GM18526 (cell line): ENCODE results near the gene BCL2L15.

ENCODE experiments used
- POLR2A ChIP-seq: IDR thresholded peaks from 3 replicates; pipeline ENCODE4 v1.6.1; 2011; ENCODE audit not compliant: insufficient read length; ENCODE audit errors: extremely low read depth

Gene BCL2L15

DNA sequence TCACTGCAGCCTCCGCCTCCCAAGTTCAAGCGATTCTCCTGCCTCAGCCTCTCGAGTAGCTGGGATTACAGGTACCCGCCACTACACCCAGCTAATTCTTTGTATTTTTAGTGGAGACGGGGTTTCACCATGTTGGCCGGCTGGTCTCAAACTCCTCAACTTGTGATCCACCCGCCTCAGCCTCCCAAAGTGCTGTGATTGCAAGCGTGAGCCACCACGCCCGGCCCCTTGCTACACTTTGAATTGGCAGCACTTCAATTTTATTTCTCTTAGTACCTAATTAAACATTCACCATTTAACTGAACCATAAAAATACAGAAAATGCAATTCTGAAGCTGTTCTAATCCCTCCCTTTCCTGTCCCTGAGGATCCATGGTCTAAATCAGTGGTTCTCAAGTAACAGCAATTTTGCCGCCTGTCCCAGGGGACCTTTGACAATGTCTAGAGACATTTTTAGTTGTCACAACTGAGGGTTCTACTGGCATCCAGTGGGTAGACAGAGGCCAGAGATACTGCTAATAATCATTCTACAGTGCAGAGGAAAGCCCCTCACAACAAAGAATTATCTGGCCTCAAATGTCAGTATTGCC is 4.3 kb upstream of the BCL2L15 start:
- no peak for TF ChIP-seq POLR2A

DNA sequence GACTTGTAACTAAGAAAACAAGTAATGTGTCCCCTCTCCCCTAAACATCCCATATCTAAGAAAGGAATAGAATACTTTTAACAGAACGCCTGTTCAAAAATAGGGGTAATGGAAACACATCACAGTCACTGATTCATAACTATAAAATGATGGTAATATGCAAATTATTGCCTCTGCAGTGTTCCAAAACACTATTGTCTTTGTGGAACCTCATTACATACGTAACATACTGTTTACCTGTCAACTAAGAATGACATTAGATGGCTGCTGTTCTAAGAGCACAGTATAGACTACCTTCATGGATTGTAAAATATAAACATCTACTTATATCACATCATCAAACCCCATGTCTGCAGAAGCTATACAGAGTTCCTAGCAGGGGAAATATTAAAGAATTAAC is 3.4 kb upstream of the BCL2L15 start:
- no peak for TF ChIP-seq POLR2A

DNA sequence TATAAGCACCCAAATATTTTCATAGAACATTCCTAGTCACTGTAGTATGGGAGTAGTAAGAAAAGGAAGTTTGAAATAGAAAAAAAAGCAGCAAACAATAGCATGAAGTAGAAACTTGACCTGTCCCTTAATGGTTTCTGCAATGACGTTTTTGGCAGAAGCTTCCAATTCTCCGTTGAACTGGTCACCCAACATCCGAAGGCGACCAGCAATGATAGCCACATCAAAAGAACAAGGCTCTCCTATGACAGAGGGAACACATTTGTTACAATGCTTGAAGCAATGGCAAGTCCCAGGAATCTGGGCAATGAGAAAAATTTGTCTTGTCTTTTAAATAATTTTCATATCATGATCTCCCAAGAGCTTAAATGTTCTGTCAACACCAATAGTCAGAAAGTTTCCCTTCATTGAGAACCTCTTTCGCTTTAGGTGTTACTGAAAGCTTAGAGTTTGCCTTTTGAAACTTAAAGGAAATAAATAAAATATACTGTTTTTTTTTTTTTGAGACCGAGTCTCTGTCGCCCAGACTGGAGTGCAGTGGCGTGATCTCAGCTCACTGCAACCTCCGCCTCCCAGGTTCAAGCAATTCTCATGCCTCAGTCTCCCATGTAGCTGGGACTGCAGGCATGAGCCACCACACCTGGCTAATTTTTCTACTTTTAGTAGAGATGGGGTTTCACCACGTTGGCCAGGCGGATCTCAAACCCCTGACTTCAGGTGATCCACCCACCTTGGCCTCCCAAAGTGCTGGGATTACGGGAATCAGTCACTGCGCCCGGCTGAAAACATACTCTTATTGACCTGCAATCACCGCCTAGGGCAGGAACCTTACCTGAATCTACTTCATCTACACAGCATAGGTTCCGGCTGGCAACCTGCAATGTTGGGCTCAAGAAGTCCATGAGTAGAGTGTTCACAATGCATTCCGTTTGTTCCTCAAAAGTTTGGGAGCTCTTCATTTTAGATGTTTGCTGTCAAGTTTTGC is 672 bp downstream of the BCL2L15 start:
- no peak for TF ChIP-seq POLR2A

DNA sequence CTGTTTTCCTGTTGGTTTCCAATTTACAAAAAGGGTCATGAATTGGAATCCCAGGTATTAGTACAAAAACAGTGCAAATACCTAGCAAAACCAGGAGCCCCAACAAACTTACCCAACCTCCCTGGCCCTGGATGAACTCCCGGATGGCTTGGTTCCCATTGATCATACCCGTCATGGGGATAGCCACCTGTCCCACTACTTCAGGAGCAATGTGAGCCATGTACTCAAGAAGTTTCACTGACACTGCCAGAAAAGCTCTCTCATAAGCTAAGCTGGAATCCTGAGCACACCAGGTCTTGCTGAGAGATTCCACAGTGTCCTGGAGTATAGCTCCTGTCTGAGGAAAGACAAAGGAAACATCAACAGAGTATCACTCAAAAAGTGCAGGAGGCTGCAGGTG is 5.7 kb downstream of the BCL2L15 start:
- no peak for TF ChIP-seq POLR2A

DNA sequence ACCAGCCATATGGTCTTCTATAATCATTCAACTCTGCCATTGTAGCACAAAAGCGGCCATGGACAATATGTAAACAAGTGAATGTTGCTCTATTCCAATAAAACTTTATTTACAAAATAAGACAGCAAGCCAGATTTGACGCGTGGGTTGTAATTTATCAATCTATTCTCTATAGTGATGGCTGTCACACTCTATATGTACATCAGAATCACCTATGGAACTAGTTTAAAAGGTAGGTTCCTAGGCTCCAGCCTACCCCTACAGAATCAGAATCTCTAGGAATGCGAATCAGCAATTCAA is 7.7 kb downstream of the BCL2L15 start:
- TF ChIP-seq POLR2A: no peak

DNA sequence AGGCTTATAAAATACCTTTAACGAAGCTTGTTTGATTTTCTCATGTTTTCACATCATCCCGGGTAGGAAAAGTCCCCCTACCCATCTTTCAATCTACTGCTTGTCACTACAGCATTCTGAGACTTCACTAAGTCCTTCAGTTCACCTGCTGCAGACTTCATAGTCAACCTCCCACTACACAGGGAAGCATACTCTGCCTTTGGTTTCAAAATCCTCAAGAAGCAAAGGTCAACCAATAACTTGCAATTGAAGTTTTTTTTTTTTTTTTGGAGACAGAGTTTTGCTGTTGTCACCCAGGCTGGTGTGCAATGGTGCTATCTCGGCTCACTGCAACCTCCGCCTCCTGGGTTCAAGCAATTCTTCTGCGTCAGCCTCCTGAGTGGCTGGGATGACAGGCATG is 11.2 kb downstream of the BCL2L15 start:
- TF ChIP-seq POLR2A: no peak

DNA sequence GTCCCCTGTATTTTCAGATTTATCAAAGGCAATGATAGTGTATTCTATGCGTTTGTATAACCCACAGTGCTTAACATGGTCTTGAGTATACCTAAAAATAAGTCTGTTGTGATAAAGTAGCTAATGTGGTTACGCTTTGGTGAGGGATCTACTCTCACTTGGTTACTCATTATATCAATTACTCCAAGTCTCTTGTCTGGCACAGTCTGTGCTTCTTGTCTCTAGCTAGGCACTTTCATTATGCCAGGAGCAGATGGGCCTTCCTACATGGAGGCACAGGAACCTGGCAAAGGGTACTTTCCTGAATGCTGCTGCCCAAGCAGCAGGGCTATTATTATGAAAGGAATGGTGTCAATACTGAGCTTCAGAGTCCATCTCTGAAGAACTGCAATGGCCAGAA is 11.7 kb downstream of the BCL2L15 start:
- no peak for TF ChIP-seq POLR2A

DNA sequence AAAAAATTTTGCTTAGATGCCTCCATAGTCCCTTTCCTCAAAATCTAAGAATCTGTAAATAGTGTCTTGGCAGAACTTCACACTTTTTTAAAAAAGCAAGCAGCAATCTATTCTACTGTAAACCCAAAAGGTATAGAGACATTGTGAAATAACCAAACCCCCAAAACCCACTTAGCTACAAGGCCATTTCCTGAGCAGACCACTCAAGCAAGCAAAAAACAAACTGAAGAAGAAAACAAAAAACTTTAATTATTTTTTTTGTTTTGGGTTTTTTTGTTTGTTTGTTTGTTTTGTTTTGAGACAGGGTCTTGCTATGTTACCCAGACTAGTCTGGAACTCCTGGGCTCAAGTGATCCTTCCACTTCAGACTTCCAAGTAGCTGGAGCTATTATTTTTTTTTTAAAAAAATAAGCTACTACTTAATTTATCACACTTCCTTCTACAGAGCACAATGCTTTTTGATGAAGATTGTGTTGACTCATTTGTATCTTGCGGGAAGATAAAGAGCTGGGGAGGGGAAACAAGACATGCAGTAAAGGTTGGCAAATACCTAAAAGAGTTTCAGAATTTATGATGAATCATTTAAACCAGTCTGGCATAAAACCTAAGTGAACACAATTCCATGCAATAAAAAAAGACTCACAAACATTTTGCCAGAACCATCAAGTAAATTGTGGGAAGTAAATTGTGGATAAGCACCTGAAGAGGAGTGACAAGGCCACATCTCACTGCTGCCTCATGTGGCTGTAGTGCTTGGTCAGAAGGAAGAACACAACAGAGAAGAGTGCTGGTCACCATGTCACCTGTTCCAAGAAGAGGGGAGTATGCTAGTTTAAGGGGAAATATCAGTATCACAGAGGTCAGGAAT is 13.1 kb downstream of the BCL2L15 start:
- TF ChIP-seq POLR2A: no peak

DNA sequence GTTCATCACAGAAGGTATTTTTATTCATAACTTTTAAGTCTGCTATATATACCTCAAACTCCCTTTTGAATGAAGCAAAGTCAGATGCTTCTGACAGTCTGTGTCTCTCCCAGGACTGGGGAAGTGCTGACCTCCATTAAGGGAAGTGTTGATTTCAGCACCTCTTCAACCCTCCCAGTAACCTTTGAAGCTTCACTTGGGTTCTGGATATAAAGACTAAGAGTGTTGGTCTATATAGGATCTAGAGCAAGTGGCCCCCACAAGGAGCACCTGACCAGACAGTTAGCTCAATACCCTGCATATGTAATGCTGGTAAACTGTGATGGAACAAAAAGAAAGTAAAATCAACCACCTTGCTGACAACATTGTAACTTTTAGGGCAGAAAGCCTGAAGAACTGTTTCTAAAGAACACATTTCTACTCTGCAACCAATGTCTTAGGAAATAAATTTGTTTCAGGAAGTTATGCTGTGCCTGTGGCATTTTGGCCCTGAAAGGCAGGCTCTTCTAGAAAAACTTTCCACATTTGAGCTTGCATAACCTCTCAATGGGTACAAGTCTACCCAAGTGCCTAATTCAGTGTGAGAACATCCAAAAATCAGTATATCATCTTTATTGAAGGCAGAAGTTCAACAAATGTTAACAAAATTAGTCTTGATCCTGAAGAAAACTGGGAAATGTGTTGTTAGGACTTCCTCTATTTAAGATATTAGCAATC is 15.0 kb downstream of the BCL2L15 start:
- TF ChIP-seq POLR2A: no peak

DNA sequence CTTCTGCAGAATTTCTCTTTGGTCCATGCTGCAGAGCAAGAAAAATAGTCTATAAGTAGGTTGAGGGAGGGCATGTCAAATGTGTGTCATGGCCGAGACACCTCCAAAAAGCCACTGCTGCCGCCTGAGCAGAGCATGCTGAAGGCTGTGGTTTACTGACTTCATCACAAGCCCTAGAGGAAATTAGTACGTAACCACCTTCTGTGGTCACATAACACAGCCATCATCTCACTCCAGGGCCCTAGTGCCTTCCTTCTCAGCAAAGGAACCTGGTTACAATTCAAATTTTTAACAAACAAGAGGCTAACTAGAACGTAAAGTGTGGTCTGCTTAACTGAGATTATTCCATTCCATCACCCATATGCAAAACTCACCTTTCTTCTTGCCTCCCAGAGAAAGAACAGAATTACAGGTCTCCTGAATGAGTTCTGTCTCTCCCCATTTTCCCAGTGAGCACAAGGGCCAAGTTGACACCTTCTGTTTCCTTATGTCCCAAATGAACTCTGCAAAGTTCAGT is 15.7 kb downstream of the BCL2L15 start, which contains the start of gene PTPN22:
PTPN22 (minus strand) TSS at position 116 of the 517 bp plus-strand sequence.
- peak; percentile 81 for TF ChIP-seq POLR2A

DNA sequence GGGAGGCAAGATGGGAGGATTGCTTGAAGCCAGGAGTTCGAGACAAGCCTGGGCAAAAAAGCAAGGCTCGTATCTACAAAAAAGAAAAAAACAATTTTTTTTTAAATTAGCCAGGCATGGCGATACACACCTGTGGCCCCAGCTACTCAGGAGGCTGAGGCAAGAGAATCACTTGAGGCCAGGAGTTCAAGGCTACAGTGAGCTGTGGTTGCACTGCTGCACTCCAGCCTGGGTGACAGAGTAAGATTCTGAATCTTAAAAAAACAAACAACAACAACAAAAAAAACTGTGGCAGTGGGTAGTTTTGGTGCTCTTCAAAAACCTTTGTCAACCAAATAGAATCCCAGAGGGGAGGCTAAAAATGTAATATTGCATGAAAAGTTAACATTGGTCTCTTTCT is 16.6 kb downstream of the BCL2L15 start:
- TF ChIP-seq POLR2A: no peak

DNA sequence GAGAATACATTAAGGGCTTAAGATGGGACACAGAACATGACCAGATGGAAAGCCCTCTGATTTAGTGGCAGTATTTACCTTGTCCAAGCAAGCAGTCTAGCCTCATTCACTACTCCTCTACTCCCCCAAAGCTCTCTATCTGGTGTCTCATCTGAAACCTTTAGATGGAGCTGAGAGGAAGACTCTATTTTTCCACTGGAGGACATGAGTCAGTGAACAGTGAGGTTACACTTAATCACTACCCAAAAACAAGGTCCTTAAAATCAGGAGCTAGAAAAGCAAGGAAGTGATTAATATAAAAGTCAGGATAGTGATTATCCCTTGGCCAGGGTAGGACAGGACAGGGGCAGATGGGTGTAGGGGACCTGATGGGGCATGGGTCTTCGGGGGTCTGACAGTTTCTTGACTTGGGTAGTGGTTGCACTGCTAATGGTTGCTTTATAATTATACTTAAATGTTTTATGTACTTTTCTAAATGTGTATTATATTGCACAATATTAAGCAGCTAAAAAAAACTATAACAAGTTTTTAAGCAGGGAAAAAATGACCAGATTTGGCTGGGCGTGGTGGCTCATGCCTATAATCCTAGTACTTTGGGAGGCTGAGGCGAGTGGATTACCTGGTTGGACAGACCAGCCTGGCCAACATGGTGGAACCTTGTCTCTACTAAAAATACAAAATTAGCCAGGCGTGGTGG is 18.8 kb downstream of the BCL2L15 start:
- no peak for TF ChIP-seq POLR2A

DNA sequence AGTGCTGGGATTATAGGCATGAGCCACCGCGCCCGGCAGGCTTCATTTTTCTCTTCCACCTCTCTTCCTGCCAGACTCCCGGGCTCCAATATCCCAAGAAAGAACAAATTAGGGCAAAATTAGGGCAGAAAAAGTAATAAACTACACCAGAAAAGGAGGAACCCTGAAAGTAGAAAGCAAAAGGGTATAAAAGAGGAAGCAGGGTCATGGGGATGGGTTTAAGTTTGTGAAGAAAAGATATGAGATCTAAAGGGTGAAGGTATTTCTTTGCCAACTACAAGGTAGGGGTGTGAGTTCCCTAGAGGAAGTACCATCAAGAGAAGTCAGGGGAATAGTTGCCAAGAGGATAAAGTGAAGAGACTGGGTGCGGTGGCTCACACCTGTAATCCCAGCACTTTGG is 25.7 kb downstream of the BCL2L15 start:
- TF ChIP-seq POLR2A: no peak

DNA sequence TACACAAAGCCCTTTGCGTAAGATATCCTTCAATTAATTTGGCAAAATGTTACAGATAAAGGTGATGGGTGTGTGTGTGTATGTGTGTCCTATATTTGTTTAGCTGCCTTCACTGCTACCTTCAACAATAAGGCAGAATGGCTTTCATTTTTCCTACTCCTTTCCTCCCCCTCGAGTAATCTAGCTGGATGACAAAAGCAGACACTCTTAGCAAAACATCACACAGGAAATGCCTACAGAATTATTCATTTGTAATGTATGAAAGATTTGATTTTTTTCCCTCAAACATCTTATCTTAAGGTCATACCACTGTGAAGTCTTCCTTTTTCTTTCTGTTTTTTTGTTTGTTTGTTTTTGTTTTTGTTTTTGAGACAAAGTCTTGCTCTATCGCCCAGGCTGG is 26.5 kb downstream of the BCL2L15 start:
- TF ChIP-seq POLR2A: no peak
